HEK293T (cell line): ENCODE results near the gene FAM209A.

ENCODE experiments used
- CTCF ChIA-PET: fragments of 350-600 bp; formaldehyde crosslinking; extraction: SDS; loops from one replicate; lab custom pipeline; 2021; ENCODE audit warnings: antibody characterized with exemption, inconsistent platforms; lab: Yijun Ruan, JAX
- POLR2A ChIA-PET: fragments of 350-600 bp; formaldehyde crosslinking; extraction: SDS; loops from one replicate; lab custom pipeline; 2020; ENCODE audit warnings: antibody characterized with exemption, inconsistent platforms; lab: Yijun Ruan, JAX
- DNase-seq: peaks from one replicate; pipeline ENCODE4 v3.0.0; 2012; ENCODE audit warnings: mixed read lengths; ENCODE audit errors: extremely low spot score
- ARNT ChIP-seq: fragments of 450-650 bp; IDR thresholded peaks from 2 replicates; pipeline ENCODE4 v1.6.1; 2017; ENCODE audit warnings: mild to moderate bottlenecking
- BHLHE40 ChIP-seq: fragments of 450-650 bp; IDR thresholded peaks from 2 replicates; pipeline ENCODE4 v1.6.1; 2016; ENCODE audit warnings: mild to moderate bottlenecking, moderate library complexity, borderline replicate concordance
- CTBP1 ChIP-seq: fragments of 450-650 bp; IDR thresholded peaks from 2 replicates; pipeline ENCODE4 v1.6.1; 2016; ENCODE audit warnings: borderline replicate concordance
- ELF4 ChIP-seq: fragments of 450-650 bp; IDR thresholded peaks from 2 replicates; pipeline ENCODE4 v1.6.1; 2017; ENCODE audit warnings: antibody characterized with exemption
- FOXK2 ChIP-seq: fragments of 450-650 bp; IDR thresholded peaks from 2 replicates; pipeline ENCODE4 v1.6.1; 2016; ENCODE audit warnings: mild to moderate bottlenecking
- FOXM1 ChIP-seq: fragments of 450-650 bp; IDR thresholded peaks from 2 replicates; pipeline ENCODE4 v1.6.1; 2017; ENCODE audit warnings: mild to moderate bottlenecking, borderline replicate concordance
- HDGF ChIP-seq: fragments of 450-650 bp; IDR thresholded peaks from 2 replicates; pipeline ENCODE4 v1.6.1; 2017; ENCODE audit warnings: antibody characterized with exemption, borderline replicate concordance
- LEF1 ChIP-seq: fragments of 450-650 bp; IDR thresholded peaks from 2 replicates; pipeline ENCODE4 v1.6.1; 2017; ENCODE audit warnings: mild to moderate bottlenecking, borderline replicate concordance
- NFRKB ChIP-seq: fragments of 450-650 bp; IDR thresholded peaks from 2 replicates; pipeline ENCODE4 v1.6.1; 2016; ENCODE audit warnings: mild to moderate bottlenecking, moderate library complexity
- SP1 ChIP-seq: fragments of 450-650 bp; IDR thresholded peaks from 2 replicates; pipeline ENCODE4 v1.6.1; 2017
- SUZ12 ChIP-seq: fragments of 450-650 bp; IDR thresholded peaks from 2 replicates; pipeline ENCODE4 v1.6.1; 2016; ENCODE audit warnings: mild to moderate bottlenecking
- ZNF384 ChIP-seq: fragments of 450-650 bp; IDR thresholded peaks from 2 replicates; pipeline ENCODE4 v1.6.1; 2016

FAM209A gene

GRCh38 chr20:56573986-56574385, 49.4 kb downstream of the FAM209A start:
- CTCF ChIA-PET: no interaction called here
- TF ChIP-seq SP1 (no peak), ARNT (no peak), LEF1 (no peak), ZNF384 (no peak), FOXK2 (no peak)
- POLR2A ChIA-PET: interaction anchor here (1.2 kb wide), 1 partner anchor 36 kb away, joined by 3 read pairs; no protein-coding TSS in a partner anchor
- no peak for DNase-seq

- ChIA-PET CTCF (no interaction called here), POLR2A (no interaction called here)
- DNase-seq: no peak
- TF ChIP-seq NFRKB (no peak), SP1 (no peak), BHLHE40 (no peak), FOXM1 (no peak), ARNT (no peak)
Measured at GRCh38 chr20:56574531-56575142, 50.1 kb downstream of the FAM209A start.

- TF ChIP-seq SUZ12: no peak
- no peak for TF ChIP-seq HDGF
- TF ChIP-seq CTBP1: no peak
- TF ChIP-seq FOXM1: no peak
- TF ChIP-seq ELF4: no peak
- TF ChIP-seq NFRKB: no peak
- TF ChIP-seq FOXK2: no peak
- ChIA-PET POLR2A (no interaction called here), CTCF (interaction anchor here (2.4 kb wide), 1 partner anchor 24 kb away, joined by 11 read pairs; no protein-coding TSS in a partner anchor)
- no peak for DNase-seq
Measured at GRCh38 chr20:56575157-56575556, 50.6 kb downstream of the FAM209A start.
